HG02798 (cell line): ENCODE data around the gene SLC25A53.
"Not testable (repeated sequence)": the region's sequence is repeated elsewhere in the genome, so short reads cannot be mapped to it uniquely, and the experiment has no call there.

Source experiments
- ATAC-seq: cut with Tn5 transposase; IDR thresholded peaks from one replicate; pipeline ENCODE4 v1.9.1; 2021; ENCODE audit warnings: mild to moderate bottlenecking; ENCODE audit not compliant: unreplicated experiment, poor library complexity

SLC25A53 gene

DNA sequence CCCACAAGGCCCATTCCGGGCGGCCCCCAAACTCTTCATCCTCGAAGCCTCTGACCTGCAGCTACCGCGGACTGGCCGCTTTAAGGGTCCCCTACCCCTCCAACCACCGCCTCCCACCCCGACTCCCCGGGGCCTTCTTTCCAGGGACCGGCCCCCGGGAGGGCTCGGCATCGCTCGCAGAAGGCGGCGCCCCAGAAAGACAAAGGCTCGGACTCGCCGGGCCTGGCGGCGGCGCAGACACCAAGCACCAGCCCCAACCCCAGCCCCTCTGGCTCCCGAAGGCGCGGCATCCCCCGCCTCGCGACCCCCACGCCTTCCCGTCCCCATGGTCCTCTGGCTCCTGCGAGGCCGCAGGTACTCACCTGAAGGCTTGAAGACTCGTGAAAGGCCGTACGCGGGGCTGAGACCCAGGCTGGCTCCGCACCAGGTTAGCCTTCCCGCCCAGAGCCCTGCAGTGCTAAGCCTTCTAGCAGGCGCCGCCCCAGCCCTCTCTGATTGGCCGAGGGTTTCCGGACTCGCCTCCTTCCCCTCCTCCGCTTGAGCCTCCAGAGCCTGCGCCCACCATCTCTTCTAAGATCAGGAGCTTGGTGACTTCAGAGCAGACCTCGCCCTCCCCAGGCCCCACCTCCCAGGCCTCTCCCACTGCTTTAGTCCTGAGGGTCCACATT is 80.9 kb downstream of the SLC25A53 start, which contains the start of gene TMSB15C:
Gene TMSB15C, minus strand, starts transcription at position 459 of the 668 bp plus-strand sequence.
- peak; percentile 90 for ATAC-seq

DNA sequence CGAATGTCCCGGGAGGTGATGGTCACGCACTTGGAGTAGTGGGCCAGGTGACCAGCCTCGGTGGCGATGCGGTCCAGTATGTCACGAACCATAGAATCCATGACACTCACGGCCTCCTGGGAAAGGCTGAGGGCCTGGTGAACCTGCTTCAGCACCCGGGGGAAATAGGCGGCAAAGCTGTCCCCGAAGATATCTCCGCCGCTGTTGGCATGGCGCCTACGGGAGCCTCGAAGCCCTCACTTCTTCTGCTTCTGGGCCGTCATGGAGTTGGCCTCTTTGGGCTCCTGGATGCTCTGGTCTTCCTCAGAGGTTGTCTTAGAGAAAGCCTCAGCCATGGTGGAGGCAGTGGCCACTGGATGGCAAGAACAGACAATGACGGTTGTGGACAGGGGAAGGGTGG is 94.2 kb downstream of the SLC25A53 start:
- ATAC-seq = not testable (repeated sequence)

DNA sequence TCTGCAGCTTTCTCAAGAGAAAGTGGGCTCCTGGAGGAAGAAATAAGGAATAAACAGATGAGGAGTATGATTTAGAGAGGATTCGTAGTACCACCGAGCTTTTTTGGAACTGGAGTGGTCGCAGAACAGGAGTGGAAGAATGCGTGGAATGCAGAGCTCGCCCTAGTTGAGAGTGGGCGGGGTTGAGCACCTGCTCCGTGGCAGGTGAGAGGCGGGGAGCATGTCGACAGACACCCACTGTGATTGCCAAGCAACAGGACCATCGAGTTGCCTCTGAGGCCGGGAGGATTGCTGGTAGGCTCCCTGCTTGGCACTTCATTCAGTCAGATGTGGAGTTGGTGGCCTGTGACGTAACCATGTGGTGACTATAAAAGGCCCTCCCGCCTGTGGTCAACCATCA is 101.9 kb downstream of the SLC25A53 start:
- not testable (repeated sequence) for ATAC-seq
